Spleen (tissue), 11 donors: ENCODE results near the gene PUS1. TPM values are rescaled to one million over a fixed set of nuclear protein-coding genes. Genes with fewer than 3 reads are reported as not detected.

Experiments
- DNase-seq: peaks from one replicate; pipeline ENCODE4 v3.0.0-alpha.2; 2020
- H3K27ac ChIP-seq, 8 donors: fragments of 200-600 bp; sonication (generic) in 7 of 8; 1 replicate in 4 of 8; 2 replicates in 4 of 8; pipeline versions ENCODE4 v1.5.0 to v1.8.0; 2016 to 2021; ENCODE audit warnings: inconsistent platforms in 4 of 8, mild to moderate bottlenecking in 4 of 8, moderate library complexity in 1 of 8
- H3K27me3 ChIP-seq, 7 donors: fragments of 200-600 bp; sonication (generic) in 6 of 7; replicated peaks in 1 of 7; 1 replicate in 4 of 7; 2 replicates in 3 of 7; pipeline versions ENCODE4 v1.5.0 to v1.8.0; 2016 to 2021; ENCODE audit warnings: inconsistent platforms in 3 of 7, mild to moderate bottlenecking in 1 of 7
- H3K36me3 ChIP-seq, 6 donors: fragments of 200-600 bp; sonication (generic) in 5 of 6; 1 replicate in 4 of 6; 2 replicates in 2 of 6; pipeline versions ENCODE4 v1.5.0 to v1.8.0; 2016 to 2021; ENCODE audit warnings: inconsistent platforms in 2 of 6
- H3K4me1 ChIP-seq, 6 donors: fragments of 200-600 bp; sonication (generic) in 5 of 6; 1 replicate in 3 of 6; 2 replicates in 3 of 6; pipeline versions ENCODE4 v1.5.0 to v1.8.0; 2016 to 2021; ENCODE audit warnings: inconsistent platforms in 3 of 6
- H3K4me3 ChIP-seq, 8 donors: fragments of 200-600 bp; sonication (generic) in 7 of 8; 1 replicate in 4 of 8; 2 replicates in 4 of 8; pipeline versions ENCODE4 v1.5.0 to v1.8.0; 2016 to 2021; ENCODE audit warnings: inconsistent platforms in 4 of 8, mild to moderate bottlenecking in 4 of 8, moderate library complexity in 2 of 8
- H3K9me3 ChIP-seq, 8 donors: fragments of 200-600 bp; sonication (generic) in 7 of 8; 1 replicate in 4 of 8; 2 replicates in 4 of 8; pipeline versions ENCODE4 v1.5.0 to v1.8.0; 2016 to 2021; ENCODE audit warnings: inconsistent platforms in 4 of 8
- CTCF ChIP-seq, 11 experiments: fragments of 200-600 bp in 7 of 11; fragments of 450-650 bp in 4 of 11; sonication (generic) in 4 of 11; IDR thresholded peaks in 8 of 11; conservative IDR thresholded peaks in 3 of 11; 1 replicate in 7 of 11; 2 replicates in 4 of 11; pipeline versions ENCODE4 v1.4.0 to v1.8.0; 2016 to 2021; ENCODE audit warnings: antibody characterized with exemption in 11 of 11, inconsistent platforms in 4 of 11, mild to moderate bottlenecking in 1 of 11
- POLR2A ChIP-seq, 3 donors: fragments of 450-650 bp; IDR thresholded peaks; one replicate each; pipeline ENCODE4 v1.5.1; 2017; ENCODE audit warnings: antibody characterized with exemption in 3 of 3, mild to moderate bottlenecking in 1 of 3
- POLR2AphosphoS5 ChIP-seq, 3 donors: sonication (generic); formaldehyde crosslinking; IDR thresholded peaks; one replicate each; pipeline ENCODE4 v1.5.1; 2017; ENCODE audit warnings: antibody characterized with exemption in 3 of 3
- WGBS, 5 donors: extraction: QIAGEN DNeasy Blood & Tissue Kit in 3 of 5; methylation state at CpG; one replicate each; pipeline versions ENCODE4 v1.1.5 to v1.1.7; 2013 to 2018; 5-methylcytosine and 5-hydroxymethylcytosine counted together
- intact Hi-C: fragments of 100-400 bp; cut with DNase I; formaldehyde crosslinking; loops from one replicate; pipeline ENCODE4 v1.15.0; 2023; ENCODE audit warnings: low total_unique reads
- polyA plus RNA-seq, 3 donors: library from polyadenylated mRNA; stranded (reverse); fragments of 200-250 nt; gene quantifications; one replicate each; pipeline ENCODE4 v1.2.1, GENCODE V29; 2013
- total RNA-seq, 7 donors: library from RNA; depleted of rRNA in 3 of 7; stranded (reverse); fragments of >200 nt in 3 of 7; fragmentation: NEBNext Ultra II Directional in 4 of 7; extraction: Animal tissue kit (Norgen Biotek cat#: 25700) in 4 of 7; gene quantifications; one replicate each; pipeline versions ENCODE4 v1.1.0 to v1.2.1, GENCODE V29; 2016 to 2021
- donor health status: healthy with polysubstance abuse.
- donor health status: DM: no; HTN: no; CAD: no; lungs with moderate emphysema.
- donor health status: DM: no; HTN: no; CAD: no.
- donor health status: Bipolar disorder and iron deficiency.
- donor health status: healthy.
- donor health status: DM: no; HTN: no; CAD: no.
- donor health status: DM: yes; HTN: yes; CAD: no.

PUS1 gene
- total and polyA plus RNA-seq, 10 donors = 16.0 to 46.5 (median 30.0) TPM

- H3K27ac ChIP-seq = peak overlapping the region; percentile 86 to 96 (median 92)
- WGBS, 5 donors = 30 to 35% (median 32%) methylated on average over 30 to 33 of the region's 33 CpGs
- DNase-seq = no peak
Observed at GRCh38 chr12:131928080-131928710, 881 bp upstream of the PUS1 start.

GRCh38 chr12:131929581-131930456, 743 bp downstream of the PUS1 start:
- Histone ChIP-seq H3K4me3 (peak overlapping the region; percentile 62 to 96 (median 84)), H3K36me3 (peaks cover 5 to 40% (median 34%) of the 10 kb centered on the region in 6 donors), H3K27ac (peak overlapping the region; percentile 15 to 96 (median 92)), H3K9me3 (no peaks in the 10 kb centered on the region), H3K4me1 (peaks cover 11 to 57% (median 28%) of the 10 kb centered on the region in 6 donors), H3K27me3 (no peaks in the 10 kb centered on the region)
- intact Hi-C loops = no loop called here
- 0 to 2% (median 1%) methylated on average over 32 to 87 of the region's 87 CpGs for WGBS, 5 donors
- DNase-seq = peak; percentile 90
- TF ChIP-seq POLR2AphosphoS5 (IDR thresholded peaks at IDR 0.05) (peak in 2 of 3 donors; percentile 34 to 52), CTCF (IDR thresholded peaks at IDR 0.05 in 8 of 11, conservative IDR thresholded peaks at IDR 0.05 in 3 of 11) (no peak), POLR2A (IDR thresholded peaks at IDR 0.05) (no peak)

More at GRCh38 chr12:131928080-131928710, 881 bp upstream of the PUS1 start:
- peaks cover 0 to 26% (median 18%) of the 10 kb centered on the region in 6 donors for H3K36me3 ChIP-seq
- intact Hi-C loops = no loop called here
- peak overlapping the region; percentile 62 to 96 (median 84) for H3K4me3 ChIP-seq
- TF ChIP-seq CTCF (IDR thresholded peaks at IDR 0.05 in 8 of 11, conservative IDR thresholded peaks at IDR 0.05 in 3 of 11) (no peak), POLR2AphosphoS5 (IDR thresholded peaks at IDR 0.05) (no peak), POLR2A (IDR thresholded peaks at IDR 0.05) (no peak)
- no peaks in the 10 kb centered on the region for H3K27me3 ChIP-seq
- no peaks in the 10 kb centered on the region for H3K9me3 ChIP-seq
- H3K4me1 ChIP-seq = peaks cover 20 to 73% (median 43%) of the 10 kb centered on the region in 6 donors

- WGBS, 5 donors = 70 to 86% (median 83%) methylated on average over 9 of the region's 9 CpGs
- Histone ChIP-seq H3K4me1 (peaks cover 10 to 50% (median 24%) of the 10 kb centered on the region in 6 donors), H3K4me3 (peak overlapping the region; percentile 62 to 96 (median 84)), H3K9me3 (no peaks in the 10 kb centered on the region), H3K36me3 (peaks cover 5 to 47% (median 37%) of the 10 kb centered on the region in 6 donors), H3K27me3 (no peaks in the 10 kb centered on the region), H3K27ac (peak overlapping the region in 3 of 8 donors; percentile 93 to 96 (median 94))
- TF ChIP-seq CTCF (IDR thresholded peaks at IDR 0.05 in 8 of 11, conservative IDR thresholded peaks at IDR 0.05 in 3 of 11) = no peak
- no peak for TF ChIP-seq POLR2AphosphoS5 (IDR thresholded peaks at IDR 0.05)
- TF ChIP-seq POLR2A (IDR thresholded peaks at IDR 0.05) = no peak
- intact Hi-C loops = no loop called here
- DNase-seq = no peak
Observed at GRCh38 chr12:131930510-131930909, 1.4 kb downstream of the PUS1 start.
